Gastrocnemius medialis (tissue), 4 donors: ENCODE measurements around the gene CHST11. TPM values are rescaled to one million over a fixed set of nuclear protein-coding genes. Genes with fewer than 3 reads are reported as not detected.

Source experiments
- ATAC-seq, 2 donors: fragments of 150-250 bp; one replicate each; pipeline ENCODE4 v1.9.1; 2016
- DNase-seq, 2 donors: peaks; one replicate each; pipeline ENCODE4 v3.0.0-alpha.2; 2019
- H3K27ac ChIP-seq, 4 donors: fragments of 200-600 bp; sonication (generic); 1 replicate in 1 of 4; 2 replicates in 3 of 4; pipeline ENCODE4 v1.5.1; 2016 to 2018; ENCODE audit warnings: mild to moderate bottlenecking in 2 of 4, moderate library complexity in 1 of 4
- H3K27me3 ChIP-seq, 3 donors: fragments of 200-600 bp; sonication (generic) in 2 of 3; 1 replicate in 1 of 3; 2 replicates in 2 of 3; pipeline versions ENCODE4 v1.5.1 to v1.6.0; 2016 to 2019; ENCODE audit warnings: mild to moderate bottlenecking in 1 of 3, moderate library complexity in 1 of 3
- H3K36me3 ChIP-seq, 2 donors: fragments of 200-600 bp; sonication (generic) in 1 of 2; one replicate each; pipeline ENCODE4 v1.5.1; 2017 to 2018
- H3K4me1 ChIP-seq, 2 donors: fragments of 200-600 bp; sonication (generic) in 1 of 2; one replicate each; pipeline ENCODE4 v1.5.1; 2016 to 2017; ENCODE audit warnings: mild to moderate bottlenecking in 2 of 2
- H3K4me3 ChIP-seq, 4 donors: fragments of 200-600 bp; sonication (generic) in 3 of 4; 1 replicate in 1 of 4; 2 replicates in 3 of 4; pipeline ENCODE4 v1.5.1; 2016 to 2019; ENCODE audit warnings: mild to moderate bottlenecking in 2 of 4
- H3K9me3 ChIP-seq, 3 donors: fragments of 200-600 bp; sonication (generic) in 2 of 3; 1 replicate in 1 of 3; 2 replicates in 2 of 3; pipeline ENCODE4 v1.5.1; 2016 to 2019
- POLR2A ChIP-seq, 2 donors: fragments of 450-650 bp; IDR thresholded peaks; one replicate each; pipeline ENCODE4 v1.6.1; 2017; ENCODE audit warnings: antibody characterized with exemption in 2 of 2, mild to moderate bottlenecking in 2 of 2, moderate library complexity in 2 of 2
- in situ Hi-C, 4 donors: fragments of 200-750 bp; cut with MboI; loops; one replicate each; pipeline versions ENCODE4 v1.15.0 to v1.8.0; 2017; ENCODE audit warnings: low sequenced_read_pairs in 4 of 4
- intact Hi-C: fragments of 100-400 bp; cut with DNase I; formaldehyde crosslinking; loops from one replicate; pipeline ENCODE4 v1.15.1; 2023; ENCODE audit warnings: low total_unique reads
- total RNA-seq, 4 donors: library from RNA; depleted of rRNA; stranded (reverse); fragments of >200 nt; gene quantifications; one replicate each; pipeline versions ENCODE4 v1.1.0 to v1.2.3, GENCODE V29; 2016
- TF ChIP-seq, protein P1 (sequence below), 5 experiments: fragments of 450-650 bp in 3 of 5; fragments of 200-600 bp in 2 of 5; sonication (generic) in 2 of 5; IDR thresholded peaks in 4 of 5; conservative IDR thresholded peaks in 1 of 5; 1 replicate in 4 of 5; 2 replicates in 1 of 5; pipeline ENCODE4 v1.5.1; 2016 to 2019; ENCODE audit warnings: antibody characterized with exemption in 5 of 5, mild to moderate bottlenecking in 3 of 5, moderate library complexity in 3 of 5

CHST11 gene
- total RNA-seq, 4 donors from 2014 or later: 0.17 to 2.1 (median 1.4) TPM

DNA sequence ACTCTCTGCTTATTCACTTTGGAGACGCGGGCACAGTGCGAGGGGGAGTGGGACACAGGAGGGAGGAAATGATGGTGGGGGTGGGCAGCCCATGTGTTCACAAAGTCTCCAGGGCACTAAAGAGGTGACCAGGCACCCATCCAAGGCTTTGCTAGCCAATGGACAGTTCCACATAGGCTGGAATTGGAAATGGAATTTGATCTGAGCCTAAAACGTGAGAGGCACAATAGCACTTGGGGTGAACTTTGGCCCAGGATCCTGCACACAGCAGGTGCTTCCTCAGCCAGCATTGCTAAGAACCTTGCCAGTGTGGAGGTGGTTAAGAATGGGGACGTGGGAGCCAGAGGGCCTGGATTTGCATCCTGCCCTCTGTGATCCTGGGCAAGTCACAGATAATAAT lies 193.8 kb downstream of the CHST11 start:
- Histone ChIP-seq H3K4me1 (no peaks in the 10 kb centered on the region), H3K27ac (no peak overlapping the region), H3K36me3 (no peaks in the 10 kb centered on the region), H3K9me3 (no peaks in the 10 kb centered on the region), H3K27me3 (no peaks in the 10 kb centered on the region), H3K4me3 (no peak overlapping the region)
- TF ChIP-seq, protein P1, sequence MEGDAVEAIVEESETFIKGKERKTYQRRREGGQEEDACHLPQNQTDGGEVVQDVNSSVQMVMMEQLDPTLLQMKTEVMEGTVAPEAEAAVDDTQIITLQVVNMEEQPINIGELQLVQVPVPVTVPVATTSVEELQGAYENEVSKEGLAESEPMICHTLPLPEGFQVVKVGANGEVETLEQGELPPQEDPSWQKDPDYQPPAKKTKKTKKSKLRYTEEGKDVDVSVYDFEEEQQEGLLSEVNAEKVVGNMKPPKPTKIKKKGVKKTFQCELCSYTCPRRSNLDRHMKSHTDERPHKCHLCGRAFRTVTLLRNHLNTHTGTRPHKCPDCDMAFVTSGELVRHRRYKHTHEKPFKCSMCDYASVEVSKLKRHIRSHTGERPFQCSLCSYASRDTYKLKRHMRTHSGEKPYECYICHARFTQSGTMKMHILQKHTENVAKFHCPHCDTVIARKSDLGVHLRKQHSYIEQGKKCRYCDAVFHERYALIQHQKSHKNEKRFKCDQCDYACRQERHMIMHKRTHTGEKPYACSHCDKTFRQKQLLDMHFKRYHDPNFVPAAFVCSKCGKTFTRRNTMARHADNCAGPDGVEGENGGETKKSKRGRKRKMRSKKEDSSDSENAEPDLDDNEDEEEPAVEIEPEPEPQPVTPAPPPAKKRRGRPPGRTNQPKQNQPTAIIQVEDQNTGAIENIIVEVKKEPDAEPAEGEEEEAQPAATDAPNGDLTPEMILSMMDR (IDR thresholded peaks at IDR 0.05 in 4 of 5, conservative IDR thresholded peaks at IDR 0.05 in 1 of 5): no peak
- TF ChIP-seq POLR2A (IDR thresholded peaks at IDR 0.05): no peak
- ATAC-seq (no peak), DNase-seq (no peak)
- in situ Hi-C loops (no loop called here), intact Hi-C loops (no loop called here)

DNA sequence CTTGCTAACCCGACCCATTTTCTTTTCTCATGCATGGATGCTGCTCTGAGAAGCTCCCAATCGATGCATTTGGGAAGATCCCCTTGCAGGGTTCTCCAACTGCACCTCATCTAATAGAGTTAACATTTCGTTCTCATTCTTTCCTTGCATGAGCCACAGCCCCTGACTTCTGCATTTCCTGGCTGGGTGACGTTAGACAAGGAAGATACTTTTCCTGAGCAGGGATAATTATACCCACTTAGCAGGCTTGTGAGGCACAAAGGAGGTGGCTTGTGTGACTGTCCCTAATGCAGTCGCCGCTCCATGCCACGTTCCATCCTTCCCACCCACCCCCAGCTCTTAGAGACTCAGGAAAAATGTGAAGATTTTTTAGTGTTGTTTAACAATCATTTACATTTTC lies 195.1 kb downstream of the CHST11 start:
- TF ChIP-seq, protein P1 (IDR thresholded peaks at IDR 0.05 in 4 of 5, conservative IDR thresholded peaks at IDR 0.05 in 1 of 5): no peak
- no peak for TF ChIP-seq POLR2A (IDR thresholded peaks at IDR 0.05)
- Histone ChIP-seq H3K27ac (no peak overlapping the region), H3K4me1 (no peaks in the 10 kb centered on the region), H3K27me3 (no peaks in the 10 kb centered on the region), H3K9me3 (no peaks in the 10 kb centered on the region), H3K4me3 (no peak overlapping the region), H3K36me3 (no peaks in the 10 kb centered on the region)
- ATAC-seq (no peak), DNase-seq (no peak)
- intact Hi-C loops (no loop called here), in situ Hi-C loops (no loop called here)

DNA sequence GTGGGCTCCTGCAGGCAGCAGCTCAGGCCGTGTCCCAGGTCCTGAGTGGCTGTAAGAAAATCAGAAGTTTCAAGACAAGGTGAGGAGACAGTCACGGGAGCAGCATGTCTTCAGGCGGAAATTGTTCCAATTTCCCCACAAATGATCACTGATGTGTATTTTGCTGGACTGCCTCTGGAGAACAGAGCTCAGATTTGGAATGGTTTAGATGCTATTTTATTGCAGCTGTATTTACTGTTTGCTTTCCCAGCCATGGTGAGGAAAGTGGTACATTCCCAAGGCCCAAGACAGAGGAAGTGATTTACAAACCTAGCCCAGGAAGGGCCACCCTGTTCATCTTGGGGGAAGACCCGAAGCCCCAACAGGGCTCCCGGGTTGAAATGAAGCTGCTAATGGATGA lies 195.6 kb downstream of the CHST11 start:
- TF ChIP-seq POLR2A (IDR thresholded peaks at IDR 0.05): no peak
- TF ChIP-seq, protein P1 (IDR thresholded peaks at IDR 0.05 in 4 of 5, conservative IDR thresholded peaks at IDR 0.05 in 1 of 5): no peak
- no peak overlapping the region for H3K4me3 ChIP-seq
- ATAC-seq (no peak), DNase-seq (no peak)
- H3K27ac ChIP-seq: no peak overlapping the region
- H3K9me3 ChIP-seq: no peaks in the 10 kb centered on the region
- in situ Hi-C loops (no loop called here), intact Hi-C loops (no loop called here)
- H3K4me1 ChIP-seq: no peaks in the 10 kb centered on the region
- H3K27me3 ChIP-seq: no peaks in the 10 kb centered on the region
- no peaks in the 10 kb centered on the region for H3K36me3 ChIP-seq

DNA sequence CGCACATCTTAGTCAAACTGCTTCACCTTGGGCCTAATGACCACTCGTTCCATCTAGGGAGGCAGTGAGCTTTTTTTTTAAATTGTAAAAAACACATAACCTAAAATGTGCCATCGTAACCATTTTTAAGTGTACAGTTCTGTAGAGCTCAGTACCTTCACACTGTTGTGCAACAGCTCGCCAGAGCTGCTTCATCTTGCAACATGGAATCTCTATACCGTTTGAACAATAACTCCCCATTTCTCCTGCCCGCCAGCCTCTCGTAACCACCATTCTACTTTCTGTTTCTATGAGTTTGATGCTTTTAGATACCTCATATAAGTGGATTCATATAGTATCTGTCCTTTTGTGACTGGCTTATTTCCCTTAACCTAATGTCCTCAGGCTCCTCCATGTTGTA lies 196.2 kb downstream of the CHST11 start:
- ATAC-seq: no peak
- TF ChIP-seq, protein P1 (IDR thresholded peaks at IDR 0.05 in 4 of 5, conservative IDR thresholded peaks at IDR 0.05 in 1 of 5): no peak
- no peak for TF ChIP-seq POLR2A (IDR thresholded peaks at IDR 0.05)
- intact Hi-C loops (no loop called here), in situ Hi-C loops (no loop called here)
- no peak for DNase-seq
- Histone ChIP-seq H3K27ac (no peak overlapping the region), H3K27me3 (no peaks in the 10 kb centered on the region), H3K4me3 (no peak overlapping the region), H3K36me3 (no peaks in the 10 kb centered on the region), H3K9me3 (no peaks in the 10 kb centered on the region), H3K4me1 (no peaks in the 10 kb centered on the region)
